OCI-LY1 (cell line): ENCODE results near the gene ST8SIA1.

Source experiments
- CTCF ChIP-seq: fragments of 200-600 bp; sonication (generic), shearing (Covaris generic); IDR thresholded peaks from 2 replicates; pipeline ENCODE4 v1.5.1; 2017; ENCODE audit warnings: mild to moderate bottlenecking, antibody characterized with exemption, low read length, moderate library complexity, mixed read lengths
- EZH2 ChIP-seq: fragments of 200-600 bp; sonication (generic), shearing (Covaris generic); IDR thresholded peaks from 2 replicates; pipeline ENCODE4 v1.8.0; 2017; ENCODE audit warnings: borderline replicate concordance, mixed run types, mild to moderate bottlenecking, antibody characterized with exemption, low read length, moderate library complexity, mixed read lengths

GRCh38 chr12:22340143-22340542 is 5.6 kb upstream of the ST8SIA1 start:
- no peak for TF ChIP-seq CTCF
- no peak for TF ChIP-seq EZH2
